Tibial artery (tissue), 4 donors: ENCODE results near the gene IPCEF1.

Experiments used
- DNase-seq, 2 donors: peaks; one replicate each; pipeline ENCODE4 v3.0.0-alpha.2; 2019
- H3K27ac ChIP-seq, 2 donors: fragments of 200-600 bp; sonication (generic) in 1 of 2; 1 replicate in 1 of 2; 2 replicates in 1 of 2; pipeline ENCODE4 v1.5.1; 2018 to 2019; ENCODE audit warnings: mild to moderate bottlenecking in 1 of 2
- H3K27me3 ChIP-seq, 2 donors: fragments of 200-600 bp; sonication (generic) in 1 of 2; one replicate each; pipeline versions ENCODE4 v1.5.1 to v1.6.0; 2016 to 2019
- H3K36me3 ChIP-seq, 3 donors: fragments of 200-600 bp; sonication (generic) in 2 of 3; one replicate each; pipeline ENCODE4 v1.5.1; 2016 to 2019; ENCODE audit warnings: mild to moderate bottlenecking in 2 of 3
- H3K4me1 ChIP-seq, 4 donors: fragments of 200-600 bp; sonication (generic) in 2 of 4; 1 replicate in 3 of 4; 2 replicates in 1 of 4; pipeline ENCODE4 v1.5.1; 2016 to 2019
- H3K4me3 ChIP-seq, 2 donors: fragments of 200-600 bp; sonication (generic) in 1 of 2; 1 replicate in 1 of 2; 2 replicates in 1 of 2; pipeline ENCODE4 v1.5.1; 2018 to 2019; ENCODE audit warnings: mild to moderate bottlenecking in 2 of 2
- H3K9me3 ChIP-seq, 3 donors: fragments of 200-600 bp; sonication (generic) in 1 of 3; one replicate each; pipeline ENCODE4 v1.5.1; 2016 to 2019
- CTCF ChIP-seq, 2 experiments: fragments of 200-600 bp in 1 of 2; fragments of 450-650 bp in 1 of 2; IDR thresholded peaks; one replicate each; pipeline ENCODE4 v1.5.1; 2017 to 2019; ENCODE audit warnings: antibody characterized with exemption in 2 of 2, mild to moderate bottlenecking in 1 of 2, moderate library complexity in 1 of 2
- intact Hi-C: fragments of 100-400 bp; cut with DNase I; formaldehyde crosslinking; loops from one replicate; pipeline ENCODE4 v1.15.0; 2023; ENCODE audit warnings: low total_unique reads

The IPCEF1 gene

DNA sequence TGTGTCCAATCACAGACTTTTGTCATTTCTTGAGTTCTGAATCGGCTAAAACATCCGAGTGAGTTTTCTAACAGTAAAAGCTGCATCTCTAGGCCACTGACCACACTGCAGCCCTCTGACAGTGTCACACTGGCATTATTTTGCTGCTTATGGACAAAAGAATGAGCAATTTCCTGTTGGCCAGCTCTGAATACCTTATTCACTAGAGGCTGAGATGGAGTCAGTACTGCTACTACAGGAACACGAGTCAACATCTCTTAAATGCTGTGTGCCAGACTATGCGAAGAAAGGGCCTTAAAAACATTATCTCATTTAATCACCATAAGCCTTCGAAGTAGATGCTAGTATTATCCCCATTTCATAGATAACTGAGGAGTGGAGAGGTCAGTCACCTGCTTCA, 42.5 kb upstream of the IPCEF1 start:
- H3K9me3 ChIP-seq = no peaks in the 10 kb centered on the region
- H3K27me3 ChIP-seq = no peaks in the 10 kb centered on the region
- intact Hi-C loops = no loop called here
- H3K27ac ChIP-seq = no peak overlapping the region
- peaks cover 0 to 16% (median 3%) of the 10 kb centered on the region in 4 donors for H3K4me1 ChIP-seq
- H3K4me3 ChIP-seq = no peak overlapping the region
- DNase-seq = no peak
- TF ChIP-seq CTCF (IDR thresholded peaks at IDR 0.05) = no peak
- H3K36me3 ChIP-seq = peaks cover 0 to 10% (median 6%) of the 10 kb centered on the region in 3 donors

DNA sequence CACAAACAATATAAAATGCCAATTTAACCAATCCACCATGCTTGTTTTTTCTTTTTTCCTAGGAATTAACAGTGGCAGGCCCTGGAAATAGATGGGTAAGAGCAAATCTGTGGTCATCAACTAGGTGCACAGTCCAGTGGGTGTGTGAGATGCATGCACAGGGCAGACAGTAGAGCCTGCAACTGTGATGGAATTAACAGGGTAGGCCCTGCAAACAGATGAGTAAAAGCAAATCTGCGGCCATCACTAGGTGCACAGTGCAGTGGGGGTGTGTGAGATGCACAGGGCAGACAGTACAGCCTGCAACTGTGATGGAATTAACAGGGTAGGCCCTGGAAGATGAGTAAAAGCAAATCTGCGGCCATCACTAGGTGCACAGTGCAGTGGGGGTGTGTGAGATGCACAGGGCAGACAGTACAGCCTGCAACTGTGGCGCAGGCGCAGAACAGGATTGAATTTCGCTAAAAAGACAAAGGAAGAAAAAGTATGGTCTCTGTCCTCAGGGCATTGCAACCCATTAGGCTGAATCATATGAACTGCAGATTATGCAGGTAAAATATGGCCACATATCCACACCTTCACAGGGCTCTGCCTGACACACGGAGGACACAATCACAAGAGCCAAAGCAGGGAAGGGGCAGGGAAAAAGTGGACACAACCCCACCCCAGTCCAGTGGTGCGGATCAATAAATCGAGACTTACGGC, 41.0 kb upstream of the IPCEF1 start:
- no peak for TF ChIP-seq CTCF (IDR thresholded peaks at IDR 0.05)
- Histone ChIP-seq H3K36me3 (peaks cover 0 to 10% (median 6%) of the 10 kb centered on the region in 3 donors), H3K4me1 (peaks cover 0 to 4% (median 0%) of the 10 kb centered on the region in 4 donors), H3K27me3 (no peaks in the 10 kb centered on the region), H3K4me3 (no peak overlapping the region), H3K9me3 (no peaks in the 10 kb centered on the region), H3K27ac (no peak overlapping the region)
- intact Hi-C loops = no loop called here
- no peak for DNase-seq

DNA sequence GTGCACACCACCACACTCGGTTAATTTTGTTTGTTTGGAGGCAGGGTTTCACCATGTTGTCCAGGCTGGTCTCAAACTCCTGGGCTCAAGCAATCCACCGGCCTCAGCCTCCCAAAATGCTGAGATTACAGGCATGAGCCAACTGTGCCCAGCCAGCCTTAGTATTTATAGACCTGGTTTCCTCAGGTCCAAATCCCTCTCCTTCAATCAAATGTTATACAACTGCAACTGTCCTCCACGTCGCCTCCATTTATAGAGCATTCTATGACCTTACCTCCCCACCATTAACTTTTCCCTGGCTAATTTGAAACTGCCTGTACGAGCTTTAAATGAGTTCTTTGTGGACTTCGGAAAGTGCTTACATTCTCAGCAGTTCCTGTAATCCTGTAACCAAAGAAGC, 39.3 kb upstream of the IPCEF1 start:
- no peak for TF ChIP-seq CTCF (IDR thresholded peaks at IDR 0.05)
- intact Hi-C loops = no loop called here

GRCh38 chr6:154395316-154395715, 38.7 kb upstream of the IPCEF1 start:
- DNase-seq = no peak
- Histone ChIP-seq H3K27ac (no peak overlapping the region), H3K27me3 (no peaks in the 10 kb centered on the region), H3K36me3 (peaks cover 0 to 6% (median 0%) of the 10 kb centered on the region in 3 donors), H3K4me1 (no peaks in the 10 kb centered on the region), H3K9me3 (no peaks in the 10 kb centered on the region), H3K4me3 (no peak overlapping the region)
- intact Hi-C loops = no loop called here
- TF ChIP-seq CTCF (IDR thresholded peaks at IDR 0.05) = no peak

More for the DNA sequence above, 39.3 kb upstream of the IPCEF1 start:
- H3K27me3 ChIP-seq = no peaks in the 10 kb centered on the region
- H3K4me3 ChIP-seq = no peak overlapping the region
- DNase-seq = no peak
- H3K4me1 ChIP-seq = no peaks in the 10 kb centered on the region
- H3K36me3 ChIP-seq = peaks cover 0 to 6% (median under 1%) of the 10 kb centered on the region in 3 donors
- no peak overlapping the region for H3K27ac ChIP-seq
- no peaks in the 10 kb centered on the region for H3K9me3 ChIP-seq

DNA sequence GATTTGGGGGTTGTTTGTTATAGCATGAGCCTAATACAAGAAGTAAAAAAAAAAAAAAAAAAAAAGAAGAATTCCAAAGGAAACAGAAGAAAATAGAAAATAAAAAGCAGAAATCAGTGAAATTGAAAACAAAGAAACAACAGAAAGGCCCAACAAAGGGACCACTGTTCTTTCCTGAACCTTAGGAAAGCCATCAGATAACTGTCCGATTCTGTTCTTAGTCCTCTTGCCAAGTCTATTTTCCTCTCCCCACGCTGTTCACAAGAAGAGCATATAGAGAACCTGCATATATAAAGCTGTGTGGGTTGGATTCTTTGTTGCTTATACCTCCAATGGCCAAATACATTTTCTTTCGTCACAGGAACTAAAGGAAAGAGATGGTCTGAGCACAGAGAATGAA, 38.0 kb upstream of the IPCEF1 start:
- Histone ChIP-seq H3K36me3 (peaks cover 0 to 6% (median 0%) of the 10 kb centered on the region in 3 donors), H3K4me1 (no peaks in the 10 kb centered on the region), H3K27ac (no peak overlapping the region), H3K4me3 (no peak overlapping the region), H3K9me3 (no peaks in the 10 kb centered on the region), H3K27me3 (no peaks in the 10 kb centered on the region)
- TF ChIP-seq CTCF (IDR thresholded peaks at IDR 0.05) = no peak
- DNase-seq = no peak
- intact Hi-C loops = no loop called here
